ENCODE results near the gene LRRC8E.

DNA sequence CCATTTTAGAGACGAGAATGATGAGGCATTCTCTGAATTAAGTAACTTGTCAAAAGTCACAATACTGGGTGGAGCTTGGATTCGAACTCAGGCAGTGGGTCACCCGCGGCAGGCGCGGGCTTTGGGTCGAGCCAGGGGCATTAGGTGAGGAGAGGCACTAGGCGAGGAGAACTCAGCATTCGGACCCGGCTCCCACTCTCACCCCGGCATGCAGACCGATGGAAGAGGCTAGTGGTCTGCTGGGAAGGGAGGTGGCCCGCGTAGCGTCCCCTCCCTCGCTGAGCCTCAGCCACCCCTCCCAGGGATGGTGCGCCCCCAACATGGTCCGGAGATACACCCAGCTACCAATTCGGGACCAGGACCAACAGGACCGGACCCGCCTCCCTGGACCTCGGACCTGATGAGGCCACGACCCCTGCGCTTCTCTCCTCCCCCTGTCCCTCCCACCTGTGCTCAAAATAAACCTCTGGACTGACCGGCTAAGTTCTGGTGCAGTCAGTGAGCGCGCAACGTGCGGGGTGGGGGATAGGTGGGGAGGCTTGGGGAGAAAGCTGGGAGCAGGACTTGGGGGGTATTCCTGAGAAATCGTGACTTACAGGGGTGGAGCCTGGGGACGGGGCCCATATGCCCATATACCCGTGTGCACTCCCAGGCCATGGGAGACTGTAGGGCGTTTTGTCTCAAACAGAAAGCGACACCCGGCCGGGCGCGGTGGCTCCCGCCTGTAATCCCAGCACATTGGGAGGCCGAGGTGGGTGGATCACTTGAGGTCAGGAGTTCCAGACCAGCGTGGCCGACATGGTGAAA, 30.5 kb downstream of the LRRC8E start:
- TF ChIP-seq EP300 (IDR thresholded peaks at IDR 0.05): no peak
- no peak for TF ChIP-seq POLR2A (IDR thresholded peaks at IDR 0.05)

All from stomach (tissue), 4 donors.